Head of caudate nucleus (tissue), 42 donors: ENCODE measurements around the gene SLC4A1.

ENCODE experiments used
- DNase-seq, 42 donors: peaks; one replicate each; pipeline versions ENCODE4 v3.0.0 to v3.0.0-alpha.2; 2020 to 2021; ENCODE audit warnings: mixed read lengths in 7 of 42
- intact Hi-C: fragments of 100-400 bp; cut with DNase I; formaldehyde crosslinking; loops from one replicate; pipeline ENCODE4 v1.15.0; 2022

SLC4A1 gene

GRCh38 chr17:44293509-44294226, 25.7 kb upstream of the SLC4A1 start:
- no peak for DNase-seq
- intact Hi-C loops = no loop called here

- intact Hi-C loops = no loop called here
- no peak for DNase-seq
Observed at GRCh38 chr17:44287651-44288050, 19.7 kb upstream of the SLC4A1 start.

GRCh38 chr17:44284024-44284400, 16.1 kb upstream of the SLC4A1 start:
- intact Hi-C loops = no loop called here
- DNase-seq = no peak

GRCh38 chr17:44283344-44284023, 15.5 kb upstream of the SLC4A1 start:
- no peak for DNase-seq
- intact Hi-C loops = no loop called here

GRCh38 chr17:44282264-44282663, 14.3 kb upstream of the SLC4A1 start:
- no peak for DNase-seq
- intact Hi-C loops = no loop called here

GRCh38 chr17:44281570-44281969, 13.6 kb upstream of the SLC4A1 start:
- no peak for DNase-seq
- intact Hi-C loops = no loop called here

GRCh38 chr17:44280392-44280937, 12.5 kb upstream of the SLC4A1 start:
- DNase-seq = no peak
- intact Hi-C loops = no loop called here

GRCh38 chr17:44279666-44280391, 11.9 kb upstream of the SLC4A1 start:
- intact Hi-C loops = no loop called here
- peak; percentile 14 to 70 (median 50) for DNase-seq

GRCh38 chr17:44279346-44279665, 11.4 kb upstream of the SLC4A1 start:
- no peak for DNase-seq
- intact Hi-C loops = no loop called here

GRCh38 chr17:44277976-44278375, 10.0 kb upstream of the SLC4A1 start:
- intact Hi-C loops = no loop called here

GRCh38 chr17:44273607-44274006, 5.7 kb upstream of the SLC4A1 start:
- intact Hi-C loops = no loop called here

More at GRCh38 chr17:44277976-44278375, 10.0 kb upstream of the SLC4A1 start:
- DNase-seq = no peak

GRCh38 chr17:44272954-44273353, 5.0 kb upstream of the SLC4A1 start:
- intact Hi-C loops = no loop called here
- DNase-seq = no peak

More at GRCh38 chr17:44273607-44274006, 5.7 kb upstream of the SLC4A1 start:
- DNase-seq = no peak

- DNase-seq = no peak
- intact Hi-C loops = no loop called here
Observed at GRCh38 chr17:44272321-44272951, 4.5 kb upstream of the SLC4A1 start.

GRCh38 chr17:44269535-44270240, 1.8 kb upstream of the SLC4A1 start:
- intact Hi-C loops = no loop called here
- DNase-seq = no peak

- intact Hi-C loops = no loop called here
- no peak for DNase-seq
Observed at GRCh38 chr17:44268709-44269534, 987 bp upstream of the SLC4A1 start.

- DNase-seq = no peak
- intact Hi-C loops = no loop called here
Observed at GRCh38 chr17:44267165-44267455, 825 bp downstream of the SLC4A1 start.

GRCh38 chr17:44266402-44267164, 1.4 kb downstream of the SLC4A1 start:
- intact Hi-C loops = no loop called here
- DNase-seq = no peak
